ENCODE data around the gene ZBTB3.

GRCh38 chr11:62778441-62778840 is 24.5 kb upstream of the ZBTB3 start:
- TF ChIP-seq CTCF (conservative IDR thresholded peaks at IDR 0.05) (no peak), EZH2 (IDR thresholded peaks at IDR 0.05; ENCODE audit: low read depth) (no peak)
